Mesendoderm (in vitro differentiated cells): ENCODE data around the gene TYSND1.
"Not testable (repeated sequence)": the region's sequence is repeated elsewhere in the genome, so short reads cannot be mapped to it uniquely, and the experiment has no call there.

Experiments
- DNase-seq: peaks from one replicate; pipeline ENCODE4 v3.0.0; 2013
- H2AK5ac ChIP-seq: 2 replicates; pipeline ENCODE4 v1.6.1; 2013; ENCODE audit warnings: low read length, inconsistent platforms
- H2BK120ac ChIP-seq: 2 replicates; pipeline ENCODE4 v1.6.1; 2013; ENCODE audit warnings: low read depth, mild to moderate bottlenecking, low read length, moderate library complexity, mixed read lengths
- H2BK15ac ChIP-seq: replicated peaks from 2 replicates; pipeline ENCODE4 v1.6.1; 2013; ENCODE audit warnings: low read depth, mild to moderate bottlenecking, moderate library complexity
- H2BK5ac ChIP-seq: 2 replicates; pipeline ENCODE4 v1.6.1; 2013; ENCODE audit warnings: low read length, inconsistent platforms
- H3K18ac ChIP-seq: 2 replicates; pipeline ENCODE4 v1.6.1; 2013; ENCODE audit warnings: mild to moderate bottlenecking, low read length, mixed read lengths
- H3K23ac ChIP-seq: one replicate; pipeline ENCODE4 v1.6.1; 2013; ENCODE audit warnings: low read length
- H3K27ac ChIP-seq: 2 replicates; pipeline ENCODE4 v1.5.1; 2013; ENCODE audit warnings: low read depth, mild to moderate bottlenecking, inconsistent platforms, low read length, moderate library complexity
- H3K27me3 ChIP-seq: 2 replicates; pipeline ENCODE4 v1.6.1; 2013; ENCODE audit warnings: low read length, control low read depth, mild to moderate bottlenecking, inconsistent platforms; ENCODE audit not compliant: insufficient read depth, poor library complexity
- H3K36me3 ChIP-seq: 2 replicates; pipeline ENCODE4 v1.6.1; 2013; ENCODE audit warnings: low read length, inconsistent platforms; ENCODE audit not compliant: control insufficient read depth, insufficient read depth
- H3K4ac ChIP-seq: one replicate; pipeline ENCODE4 v1.6.1; 2013; ENCODE audit warnings: low read depth, mild to moderate bottlenecking, low read length, moderate library complexity
- H3K4me1 ChIP-seq: 2 replicates; pipeline ENCODE4 v1.6.1; 2013; ENCODE audit warnings: low read depth, low read length, inconsistent platforms; ENCODE audit not compliant: control insufficient read depth
- H3K4me2 ChIP-seq: 2 replicates; pipeline ENCODE4 v1.6.1; 2013; ENCODE audit warnings: low read length
- H3K4me3 ChIP-seq: 2 replicates; pipeline ENCODE4 v1.5.1; 2013; ENCODE audit warnings: mild to moderate bottlenecking, low read length
- H3K56ac ChIP-seq: one replicate; pipeline ENCODE4 v1.6.1; 2013; ENCODE audit warnings: low read length
- H3K79me1 ChIP-seq: 2 replicates; pipeline ENCODE4 v1.6.1; 2013; ENCODE audit warnings: low read length, inconsistent platforms
- H3K79me2 ChIP-seq: 2 replicates; pipeline ENCODE4 v1.6.1; 2013; ENCODE audit warnings: mild to moderate bottlenecking, low read length; ENCODE audit not compliant: control insufficient read depth, insufficient read depth
- H3K9ac ChIP-seq: 2 replicates; pipeline ENCODE4 v1.6.1; 2013; ENCODE audit warnings: low read length, inconsistent platforms
- H4K5ac ChIP-seq: one replicate; pipeline ENCODE4 v1.6.1; 2013; ENCODE audit warnings: low read length
- H4K8ac ChIP-seq: one replicate; pipeline ENCODE4 v1.6.1; 2013; ENCODE audit warnings: low read depth, mild to moderate bottlenecking, control low read depth, low read length, moderate library complexity
- WGBS: extraction: QIAGEN DNeasy Blood & Tissue Kit; methylation state at CpG from one replicate; pipeline ENCODE4 v1.1.7; 2013; ENCODE audit warnings: low lambda C conversion rate, missing lambda C conversion rate; ENCODE audit not compliant: insufficient coverage; ENCODE audit errors: extremely low coverage; 5-methylcytosine and 5-hydroxymethylcytosine counted together

The TYSND1 gene

GRCh38 chr10:70179209-70179608 is 32.7 kb upstream of the TYSND1 start:
- not testable (repeated sequence) for H2BK5ac ChIP-seq, H3K4me3 ChIP-seq, H3K4me2 ChIP-seq, DNase-seq, H2BK120ac ChIP-seq, H3K79me1 ChIP-seq, H3K4me1 ChIP-seq, H3K18ac ChIP-seq, H3K4ac ChIP-seq, H3K9ac ChIP-seq, H4K8ac ChIP-seq, H2BK15ac ChIP-seq, H3K27me3 ChIP-seq, H3K79me2 ChIP-seq, H3K23ac ChIP-seq, H3K36me3 ChIP-seq, H3K27ac ChIP-seq, H2AK5ac ChIP-seq, H4K5ac ChIP-seq, H3K56ac ChIP-seq
- no CpG with 5 or more reads among the region's 8 CpGs for WGBS

GRCh38 chr10:70178139-70178725 is 31.7 kb upstream of the TYSND1 start:
- H3K56ac ChIP-seq = no peak overlapping the region
- H3K4me1 ChIP-seq = no peaks in the 10 kb centered on the region
- H2BK15ac ChIP-seq = no peak overlapping the region
- no peak overlapping the region for H4K5ac ChIP-seq
- no peak overlapping the region for H2BK120ac ChIP-seq
- H3K9ac ChIP-seq = no peak overlapping the region
- no peak for DNase-seq
- H2BK5ac ChIP-seq = no peak overlapping the region
- 40% methylated on average over 1 of the region's 4 CpGs for WGBS
- no peak overlapping the region for H3K18ac ChIP-seq
- H4K8ac ChIP-seq = no peak overlapping the region
- H2AK5ac ChIP-seq = no peak overlapping the region
- no peak overlapping the region for H3K23ac ChIP-seq
- H3K27ac ChIP-seq = no peak overlapping the region
- no peaks in the 10 kb centered on the region for H3K27me3 ChIP-seq
- H3K4me2 ChIP-seq = no peak overlapping the region
- H3K79me2 ChIP-seq = no peaks in the 10 kb centered on the region
- no peaks in the 10 kb centered on the region for H3K79me1 ChIP-seq
- no peaks in the 10 kb centered on the region for H3K36me3 ChIP-seq
- H3K4me3 ChIP-seq = no peak overlapping the region
- no peak overlapping the region for H3K4ac ChIP-seq

- WGBS = no CpG with 5 or more reads among the region's 6 CpGs
- Histone ChIP-seq H3K18ac (no peak overlapping the region), H2BK5ac (no peak overlapping the region), H3K79me2 (no peaks in the 10 kb centered on the region), H3K9ac (no peak overlapping the region), H3K27ac (no peak overlapping the region), H4K8ac (no peak overlapping the region), H3K4ac (no peak overlapping the region), H3K4me3 (no peak overlapping the region), H2BK15ac (no peak overlapping the region), H3K27me3 (no peaks in the 10 kb centered on the region), H4K5ac (no peak overlapping the region), H2BK120ac (no peak overlapping the region), H2AK5ac (no peak overlapping the region), H3K4me2 (no peak overlapping the region), H3K36me3 (no peaks in the 10 kb centered on the region), H3K23ac (no peak overlapping the region), H3K79me1 (no peaks in the 10 kb centered on the region), H3K4me1 (no peaks in the 10 kb centered on the region), H3K56ac (no peak overlapping the region)
- DNase-seq = no peak
Observed at GRCh38 chr10:70176441-70176840, 29.9 kb upstream of the TYSND1 start.

GRCh38 chr10:70175516-70175915 is 29.0 kb upstream of the TYSND1 start:
- Histone ChIP-seq H2BK15ac (no peak overlapping the region), H3K36me3 (no peaks in the 10 kb centered on the region), H3K4me3 (no peak overlapping the region)

GRCh38 chr10:70174058-70174741 is 27.7 kb upstream of the TYSND1 start:
- H2BK5ac ChIP-seq = no peak overlapping the region
- H3K9ac ChIP-seq = no peak overlapping the region
- no peak overlapping the region for H3K4me2 ChIP-seq
- H3K4me1 ChIP-seq = no peaks in the 10 kb centered on the region
- no peaks in the 10 kb centered on the region for H3K36me3 ChIP-seq
- peaks cover 8% of the 10 kb centered on the region for H3K79me2 ChIP-seq
- no peak overlapping the region for H4K8ac ChIP-seq
- H3K4ac ChIP-seq = no peak overlapping the region
- no peak overlapping the region for H3K27ac ChIP-seq
- H3K18ac ChIP-seq = no peak overlapping the region
- H2BK120ac ChIP-seq = no peak overlapping the region
- no peak overlapping the region for H2BK15ac ChIP-seq
- no peak overlapping the region for H4K5ac ChIP-seq
- DNase-seq = no peak
- no peaks in the 10 kb centered on the region for H3K27me3 ChIP-seq
- no peak overlapping the region for H3K56ac ChIP-seq
- H3K23ac ChIP-seq = no peak overlapping the region
- no peak overlapping the region for H3K4me3 ChIP-seq
- peaks cover 2% of the 10 kb centered on the region for H3K79me1 ChIP-seq
- no peak overlapping the region for H2AK5ac ChIP-seq
- no CpG with 5 or more reads among the region's 4 CpGs for WGBS

More at GRCh38 chr10:70175516-70175915, 29.0 kb upstream of the TYSND1 start:
- Histone ChIP-seq H4K8ac (no peak overlapping the region), H3K27me3 (no peaks in the 10 kb centered on the region), H3K4me2 (no peak overlapping the region), H3K79me1 (no peaks in the 10 kb centered on the region), H3K79me2 (no peaks in the 10 kb centered on the region), H2BK120ac (no peak overlapping the region), H3K56ac (no peak overlapping the region), H3K9ac (no peak overlapping the region), H3K27ac (no peak overlapping the region), H2AK5ac (no peak overlapping the region), H3K4ac (no peak overlapping the region), H2BK5ac (no peak overlapping the region), H3K18ac (no peak overlapping the region), H3K4me1 (no peaks in the 10 kb centered on the region), H3K23ac (no peak overlapping the region), H4K5ac (no peak overlapping the region)
- DNase-seq = no peak
- WGBS = no CpG with 5 or more reads among the region's 3 CpGs
